Progenitor cell of endocrine pancreas (in vitro differentiated cells): Measurements from ENCODE around the gene KRTAP2-3. TPM values are rescaled to one million over a fixed set of nuclear protein-coding genes. Genes with fewer than 3 reads are reported as not detected.
"Not testable (repeated sequence)": the region's sequence is repeated elsewhere in the genome, so short reads cannot be mapped to it uniquely, and the experiment has no call there.

ENCODE experiments used
- DNase-seq: peaks from one replicate; pipeline ENCODE4 v3.0.0; 2021; ENCODE audit warnings: low spot score; ENCODE audit not compliant: unreplicated experiment
- H3K27ac Mint-ChIP-seq: 2 replicates; pipeline ENCODE4 v1.8.0; 2021; ENCODE audit warnings: mild to moderate bottlenecking, moderate library complexity, mixed read lengths
- H3K27me3 Mint-ChIP-seq: 2 replicates; pipeline ENCODE4 v1.8.0; 2021; ENCODE audit warnings: mixed read lengths
- H3K36me3 Mint-ChIP-seq: 2 replicates; pipeline ENCODE4 v1.8.0; 2022; ENCODE audit warnings: mixed read lengths; ENCODE audit not compliant: insufficient read depth
- H3K4me1 Mint-ChIP-seq: 2 replicates; pipeline ENCODE4 v1.8.0; 2021; ENCODE audit warnings: low read depth, mixed read lengths
- H3K4me3 Mint-ChIP-seq: 2 replicates; pipeline ENCODE4 v1.8.0; 2021; ENCODE audit warnings: low read depth, mild to moderate bottlenecking, moderate library complexity, mixed read lengths
- H3K9me3 Mint-ChIP-seq: 2 replicates; pipeline ENCODE4 v1.8.0; 2021; ENCODE audit warnings: low read depth, mixed read lengths
- total RNA-seq: library from RNA; stranded (reverse); gene quantifications from 2 replicates; pipeline ENCODE4 v1.2.1, GENCODE V29; 2021
- TF ChIP-seq, protein P1 (sequence below): fragments of 200-600 bp; sonication (generic); IDR thresholded peaks from one replicate; pipeline ENCODE4 v1.5.0; 2021; ENCODE audit warnings: antibody characterized with exemption, mild to moderate bottlenecking; ENCODE audit not compliant: unreplicated experiment

Gene KRTAP2-3
- total RNA-seq, 1 donor from 2014 or later: not detected

- Mint-ChIP-seq H3K27ac (no peak overlapping the region), H3K9me3 (peaks cover 6% of the 10 kb centered on the region), H3K27me3 (no peaks in the 10 kb centered on the region), H3K4me1 (peaks cover 10% of the 10 kb centered on the region), H3K36me3 (no peaks in the 10 kb centered on the region), H3K4me3 (no peak overlapping the region)
- TF ChIP-seq, protein P1, sequence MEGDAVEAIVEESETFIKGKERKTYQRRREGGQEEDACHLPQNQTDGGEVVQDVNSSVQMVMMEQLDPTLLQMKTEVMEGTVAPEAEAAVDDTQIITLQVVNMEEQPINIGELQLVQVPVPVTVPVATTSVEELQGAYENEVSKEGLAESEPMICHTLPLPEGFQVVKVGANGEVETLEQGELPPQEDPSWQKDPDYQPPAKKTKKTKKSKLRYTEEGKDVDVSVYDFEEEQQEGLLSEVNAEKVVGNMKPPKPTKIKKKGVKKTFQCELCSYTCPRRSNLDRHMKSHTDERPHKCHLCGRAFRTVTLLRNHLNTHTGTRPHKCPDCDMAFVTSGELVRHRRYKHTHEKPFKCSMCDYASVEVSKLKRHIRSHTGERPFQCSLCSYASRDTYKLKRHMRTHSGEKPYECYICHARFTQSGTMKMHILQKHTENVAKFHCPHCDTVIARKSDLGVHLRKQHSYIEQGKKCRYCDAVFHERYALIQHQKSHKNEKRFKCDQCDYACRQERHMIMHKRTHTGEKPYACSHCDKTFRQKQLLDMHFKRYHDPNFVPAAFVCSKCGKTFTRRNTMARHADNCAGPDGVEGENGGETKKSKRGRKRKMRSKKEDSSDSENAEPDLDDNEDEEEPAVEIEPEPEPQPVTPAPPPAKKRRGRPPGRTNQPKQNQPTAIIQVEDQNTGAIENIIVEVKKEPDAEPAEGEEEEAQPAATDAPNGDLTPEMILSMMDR: no peak
- DNase-seq: no peak
Observed at GRCh38 chr17:41061964-41062363, 2.0 kb upstream of the KRTAP2-3 start.

DNA sequence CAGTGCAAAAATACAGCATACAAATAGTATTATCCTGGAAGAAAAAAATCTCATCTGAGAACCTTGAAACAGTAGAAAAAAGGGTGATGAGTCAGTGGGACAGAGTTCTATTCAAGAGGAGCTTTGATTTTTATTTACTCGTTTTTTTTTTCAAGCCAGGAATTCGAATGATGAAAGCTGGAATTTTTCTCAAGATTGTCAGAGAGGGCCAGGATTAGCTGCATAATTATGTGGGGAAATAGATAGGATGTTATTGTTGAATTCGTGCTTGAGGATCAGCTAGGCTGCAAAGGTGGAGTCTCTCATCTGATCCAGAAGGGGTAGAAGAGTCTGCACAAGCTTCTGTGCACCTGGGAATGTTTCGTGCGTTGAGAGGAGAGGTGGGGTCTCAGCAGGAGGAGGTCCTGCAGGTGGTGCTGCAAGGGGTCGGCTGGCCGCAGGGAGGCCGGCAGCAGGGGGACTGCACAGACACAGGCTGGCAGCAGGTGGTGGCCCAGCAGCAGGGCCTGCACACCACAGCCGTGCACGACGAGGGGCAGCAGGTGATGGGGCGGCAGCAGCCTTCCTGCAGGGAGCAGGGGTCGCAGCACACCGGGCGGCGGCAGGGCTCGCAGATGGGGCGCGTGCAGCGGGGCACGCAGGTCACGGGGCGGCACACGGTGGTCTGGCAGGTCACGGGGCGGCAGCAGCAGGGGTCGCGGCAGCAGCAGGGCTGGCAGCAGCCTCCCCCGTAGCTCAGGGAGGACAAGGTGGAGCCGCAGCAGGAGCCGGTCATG lies 450 bp downstream of the KRTAP2-3 start:
- H3K4me3 Mint-ChIP-seq, DNase-seq, H3K27ac Mint-ChIP-seq: not testable (repeated sequence)

GRCh38 chr17:41058741-41059140 lies 1.2 kb downstream of the KRTAP2-3 start:
- H3K4me1 Mint-ChIP-seq: peaks cover 8% of the 10 kb centered on the region
- TF ChIP-seq, protein P1: no peak
- no peak for DNase-seq
- H3K27ac Mint-ChIP-seq: no peak overlapping the region
- H3K4me3 Mint-ChIP-seq: no peak overlapping the region
- H3K9me3 Mint-ChIP-seq: peaks cover 6% of the 10 kb centered on the region
- H3K36me3 Mint-ChIP-seq: no peaks in the 10 kb centered on the region
- H3K27me3 Mint-ChIP-seq: no peaks in the 10 kb centered on the region

More for the DNA sequence above, 450 bp downstream of the KRTAP2-3 start:
- H3K36me3 Mint-ChIP-seq, H3K27me3 Mint-ChIP-seq, H3K9me3 Mint-ChIP-seq, H3K4me1 Mint-ChIP-seq: not testable (repeated sequence)

DNA sequence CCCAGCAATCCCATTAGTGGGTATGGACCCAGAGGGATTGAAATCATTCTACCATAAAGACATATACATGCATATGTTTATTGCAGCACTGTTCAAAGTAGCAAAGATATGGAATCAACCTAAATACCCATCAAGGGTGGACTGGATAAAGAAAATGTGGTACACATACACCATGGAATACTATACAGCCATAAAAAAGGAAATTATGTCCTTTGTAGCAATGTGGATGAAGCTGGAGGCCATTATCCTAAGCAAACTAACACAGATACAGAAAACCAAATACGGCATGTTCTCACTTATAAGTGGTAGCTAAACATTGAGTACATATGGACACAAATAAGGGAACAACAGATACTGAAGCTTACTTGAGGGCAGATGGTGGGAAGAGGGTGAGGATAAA lies 2.4 kb downstream of the KRTAP2-3 start:
- Mint-ChIP-seq H3K9me3 (peaks cover 15% of the 10 kb centered on the region), H3K27ac (no peak overlapping the region), H3K36me3 (peaks cover 2% of the 10 kb centered on the region), H3K4me3 (no peak overlapping the region), H3K4me1 (peaks cover 8% of the 10 kb centered on the region), H3K27me3 (no peaks in the 10 kb centered on the region)
- TF ChIP-seq, protein P1: no peak
- no peak for DNase-seq

DNA sequence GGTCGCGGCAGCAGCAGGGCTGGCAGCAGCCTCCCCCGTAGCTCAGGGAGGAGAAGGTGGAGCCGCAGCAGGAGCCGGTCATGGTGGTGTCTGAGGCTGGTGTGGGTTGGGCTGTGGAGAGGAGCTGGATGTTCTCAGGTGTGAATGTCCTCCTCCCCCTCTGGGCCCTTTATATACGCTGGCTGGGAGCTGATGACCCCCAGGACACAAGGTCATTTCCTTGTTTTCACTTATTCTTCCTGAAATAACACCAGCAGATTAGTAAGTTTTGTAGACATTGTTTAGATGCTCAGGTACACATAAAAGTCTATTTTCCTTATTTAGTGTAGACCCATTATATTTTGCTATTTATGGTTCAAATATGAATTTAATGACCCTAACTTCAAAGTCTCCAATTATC lies 4.8 kb downstream of the KRTAP2-3 start, which contains the start of gene KRTAP2-2:
KRTAP2-2 (minus strand) TSS at position 101 of the 400 bp plus-strand sequence; CDS start at position 82, 19 bp downstream.
- H3K4me1 Mint-ChIP-seq, H3K27ac Mint-ChIP-seq, DNase-seq, H3K27me3 Mint-ChIP-seq, H3K36me3 Mint-ChIP-seq, H3K4me3 Mint-ChIP-seq: not testable (repeated sequence)
- peaks cover 17% of the 10 kb centered on the region for H3K9me3 Mint-ChIP-seq

DNA sequence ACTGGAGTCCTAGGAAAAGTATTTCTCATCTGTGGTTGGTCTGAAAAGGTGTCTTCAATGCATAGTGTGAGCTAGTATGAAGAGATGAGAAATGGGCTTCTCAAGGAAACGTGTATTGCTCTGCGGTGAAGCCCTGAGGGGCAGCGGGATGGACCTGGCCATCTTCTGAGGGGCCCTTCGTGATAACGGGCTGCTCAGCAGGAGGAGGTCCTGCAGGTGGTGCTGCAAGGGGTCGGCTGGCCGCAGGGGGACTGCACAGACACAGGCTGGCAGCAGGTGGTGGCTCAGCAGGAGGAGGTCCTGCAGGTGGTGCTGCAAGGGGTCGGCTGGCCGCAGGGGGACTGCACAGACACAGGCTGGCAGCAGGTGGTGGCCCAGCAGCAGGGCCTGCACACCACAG lies 5.4 kb downstream of the KRTAP2-3 start:
- not testable (repeated sequence) for H3K27ac Mint-ChIP-seq, DNase-seq, H3K4me1 Mint-ChIP-seq, H3K27me3 Mint-ChIP-seq, H3K36me3 Mint-ChIP-seq, H3K4me3 Mint-ChIP-seq
- H3K9me3 Mint-ChIP-seq: peaks cover 17% of the 10 kb centered on the region

DNA sequence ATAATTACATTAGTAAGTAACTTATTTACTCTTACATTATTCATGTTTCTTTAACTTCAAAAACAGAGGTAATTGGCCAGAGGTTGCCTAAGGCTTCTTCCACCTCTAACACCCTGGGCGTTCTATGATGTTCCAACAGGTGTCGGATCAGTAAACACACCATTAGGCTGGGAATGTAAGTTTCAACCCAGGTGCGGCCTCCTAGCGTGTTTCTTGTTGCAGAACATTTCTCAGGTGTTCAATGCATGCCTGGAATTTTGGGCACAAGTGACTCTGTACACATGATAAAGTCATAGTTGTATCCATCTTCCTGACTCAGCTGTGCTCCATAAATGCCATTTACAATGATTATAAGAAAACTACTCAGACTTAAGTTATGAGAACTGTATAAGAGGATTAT lies 5.9 kb downstream of the KRTAP2-3 start:
- Mint-ChIP-seq H3K4me3 (no peak overlapping the region), H3K27me3 (no peaks in the 10 kb centered on the region), H3K27ac (no peak overlapping the region), H3K4me1 (no peaks in the 10 kb centered on the region), H3K36me3 (peaks cover 2% of the 10 kb centered on the region), H3K9me3 (peaks cover 17% of the 10 kb centered on the region)
- DNase-seq: no peak
- TF ChIP-seq, protein P1: no peak
